Measurements from ENCODE around the gene OSM.
A peak's percentile ranks its signal among the peaks of the same experiment; 100 is the strongest.

Gene OSM

DNA sequence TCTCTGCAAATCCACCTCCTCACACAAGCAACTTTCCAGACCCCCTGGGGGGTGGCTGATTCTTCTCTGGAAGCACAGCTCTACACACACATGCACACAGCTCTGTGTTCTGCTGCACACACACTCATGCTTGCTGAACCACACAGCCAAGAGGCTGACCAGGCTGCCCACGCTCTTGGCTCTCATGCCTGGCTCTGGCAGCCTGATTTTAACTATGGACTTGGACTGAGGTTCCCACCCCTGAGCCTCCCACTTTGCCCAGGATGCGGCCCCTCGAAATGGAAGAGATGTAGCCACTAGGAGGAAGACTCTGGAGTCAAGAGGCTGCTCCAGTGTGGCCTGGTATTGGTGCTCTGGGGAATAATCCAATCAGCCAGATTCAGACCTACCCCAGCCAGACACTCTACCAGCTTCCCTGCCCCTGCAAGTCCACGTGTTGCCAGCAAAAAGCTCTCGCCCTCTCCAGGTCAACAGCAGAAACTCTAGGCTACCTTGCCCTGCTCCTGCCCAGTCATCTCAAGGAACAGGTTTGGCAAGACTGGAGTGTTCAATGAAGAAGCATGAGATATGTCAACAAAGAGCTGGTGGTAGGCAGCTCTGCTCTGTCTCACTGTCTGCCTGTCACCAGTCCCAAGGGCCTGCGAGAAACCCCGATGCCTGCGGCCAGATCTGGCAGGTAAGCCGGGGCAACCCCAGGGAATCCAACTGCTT lies 31.5 kb upstream of the OSM start:
- peak; percentile 85 for DNase-seq (ENCODE audit: low read depth, low spot score)

- DNase-seq (ENCODE audit: low read depth, low spot score) = no peak
These were observed 30.8 kb upstream of the OSM start for GRCh38 chr22:30297276-30297990.

- no peak for DNase-seq (ENCODE audit: low read depth, low spot score)
These were observed 30.2 kb upstream of the OSM start for GRCh38 chr22:30296833-30297232.

DNA sequence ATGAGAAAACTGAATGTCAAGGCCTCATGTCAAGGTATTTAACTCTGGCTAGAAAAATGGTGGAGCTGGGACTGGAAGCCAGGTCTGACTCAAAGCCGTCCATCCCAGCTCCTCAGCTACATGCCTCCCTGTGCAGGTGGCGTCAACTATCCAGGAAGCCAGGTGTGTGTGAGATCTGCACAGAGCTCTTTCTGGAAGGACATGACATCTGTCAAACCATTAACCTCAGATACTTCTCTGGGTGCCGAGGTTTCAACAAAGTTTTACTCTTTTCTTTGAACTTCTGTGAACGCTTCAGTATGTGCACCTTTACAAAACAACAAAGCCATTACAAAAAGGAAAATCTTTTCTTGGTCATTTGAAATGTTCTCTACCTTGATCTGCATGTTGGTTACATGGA lies 29.7 kb upstream of the OSM start:
- no peak for DNase-seq (ENCODE audit: low read depth, low spot score)

GRCh38 chr22:30295576-30295975 lies 28.9 kb upstream of the OSM start:
- DNase-seq (ENCODE audit: low read depth, low spot score) = no peak

GRCh38 chr22:30294830-30295229 lies 28.2 kb upstream of the OSM start:
- DNase-seq (ENCODE audit: low read depth, low spot score) = no peak

DNA sequence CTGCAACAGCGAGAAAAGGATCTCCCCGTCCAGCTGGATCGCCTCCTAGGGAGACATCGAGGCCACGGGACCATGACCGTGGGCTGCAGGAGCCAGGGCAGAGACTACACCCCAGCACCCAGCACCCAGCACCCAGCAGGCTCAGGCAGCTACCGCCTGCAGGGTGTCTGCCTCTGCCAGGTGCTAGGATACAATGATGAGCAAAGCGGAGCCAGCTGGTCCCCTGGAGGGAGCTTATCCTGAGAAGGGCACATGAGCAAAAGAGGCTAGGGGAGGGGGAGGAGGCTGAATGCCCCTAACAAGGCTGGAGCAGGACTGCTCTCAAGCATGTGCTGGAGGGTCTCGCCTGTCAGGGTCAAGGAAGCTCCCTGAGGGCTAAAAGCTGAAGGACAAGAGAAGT lies 27.4 kb upstream of the OSM start:
- no peak for DNase-seq (ENCODE audit: low read depth, low spot score)

GRCh38 chr22:30293026-30293425 lies 26.4 kb upstream of the OSM start:
- DNase-seq (ENCODE audit: low read depth, low spot score) = no peak

DNA sequence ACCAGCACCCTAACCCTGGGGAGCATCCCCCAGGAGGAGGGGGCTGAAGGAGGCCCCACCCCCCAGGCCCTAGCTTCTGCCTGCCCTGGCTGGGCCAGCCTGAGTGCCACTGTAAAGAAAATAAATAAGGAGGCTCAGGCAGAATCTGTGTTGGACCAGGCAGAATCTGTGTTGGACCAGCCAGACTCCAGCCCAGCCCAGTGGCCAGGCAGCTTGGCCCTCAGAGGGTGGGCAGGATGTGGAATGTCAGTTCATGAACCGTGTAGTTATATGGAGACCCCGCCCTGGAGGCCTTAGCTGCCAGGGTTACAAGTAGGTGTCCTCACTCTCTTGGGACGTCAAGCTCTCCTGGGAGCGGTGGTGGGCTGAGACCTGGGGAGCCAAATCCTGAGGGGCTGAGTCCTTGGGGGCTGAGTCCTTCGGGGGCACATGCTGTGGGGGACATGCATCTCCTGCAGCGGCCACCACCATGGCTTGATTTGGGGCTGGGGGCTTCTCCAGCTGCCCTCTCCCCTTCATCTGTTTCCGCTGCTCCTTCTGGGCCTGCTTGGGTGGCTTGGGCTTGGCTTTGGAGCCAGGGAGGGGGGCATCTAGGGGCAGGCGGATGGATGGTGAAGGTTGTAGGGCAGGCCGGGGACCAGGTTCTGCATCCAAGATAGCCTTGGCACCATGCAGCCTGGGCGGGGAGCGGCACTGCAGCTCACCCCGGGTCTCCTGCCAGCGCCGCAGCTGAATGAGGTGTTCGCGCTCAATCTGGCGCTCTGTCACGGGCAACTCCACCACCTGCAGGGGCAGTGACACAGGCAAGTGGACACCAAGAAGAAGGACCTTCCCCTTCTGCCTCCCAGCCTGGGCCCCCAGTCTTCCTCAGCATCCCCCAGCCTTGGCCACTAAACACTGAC lies 25.7 kb upstream of the OSM start:
- no peak for DNase-seq (ENCODE audit: low read depth, low spot score)

GRCh38 chr22:30291058-30291892 lies 24.6 kb upstream of the OSM start:
- peak; percentile 40 for DNase-seq (ENCODE audit: low read depth, low spot score)

DNA sequence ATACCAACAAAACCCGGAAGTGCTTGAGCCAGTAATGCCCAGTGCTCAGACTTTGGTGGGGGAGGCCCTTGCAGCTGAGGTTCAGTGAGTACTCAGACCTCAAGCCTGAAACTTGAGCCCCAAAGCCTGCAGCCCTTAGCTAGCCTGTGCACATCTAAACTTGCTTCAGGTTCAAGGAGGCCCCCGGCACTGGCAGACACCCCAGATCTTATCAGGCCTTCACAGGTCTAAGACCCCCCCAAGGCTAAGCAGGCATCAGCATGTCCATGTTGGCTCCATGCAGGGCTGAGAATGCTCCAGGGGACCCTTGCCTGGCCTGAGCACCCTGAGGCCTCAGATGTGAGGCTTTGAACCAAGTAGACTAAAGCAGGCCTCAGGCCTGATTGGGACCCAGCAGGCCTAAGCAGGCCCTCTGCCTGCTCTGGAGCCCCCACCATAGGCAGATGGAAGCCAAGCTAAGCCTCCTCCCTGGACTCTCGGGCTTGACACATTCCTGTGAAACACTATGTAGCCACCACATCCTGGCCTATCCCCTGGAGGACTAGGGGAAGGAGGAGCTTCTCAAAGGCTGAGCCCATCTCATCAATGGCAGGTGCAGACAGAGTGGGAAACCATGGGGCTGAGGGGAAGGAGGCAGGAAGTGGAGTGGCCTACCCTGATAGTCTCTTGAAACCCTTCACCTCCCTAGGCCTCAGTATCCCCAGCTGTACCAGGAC lies 23.8 kb upstream of the OSM start:
- peak; percentile 64 for DNase-seq (ENCODE audit: low read depth, low spot score)

DNA sequence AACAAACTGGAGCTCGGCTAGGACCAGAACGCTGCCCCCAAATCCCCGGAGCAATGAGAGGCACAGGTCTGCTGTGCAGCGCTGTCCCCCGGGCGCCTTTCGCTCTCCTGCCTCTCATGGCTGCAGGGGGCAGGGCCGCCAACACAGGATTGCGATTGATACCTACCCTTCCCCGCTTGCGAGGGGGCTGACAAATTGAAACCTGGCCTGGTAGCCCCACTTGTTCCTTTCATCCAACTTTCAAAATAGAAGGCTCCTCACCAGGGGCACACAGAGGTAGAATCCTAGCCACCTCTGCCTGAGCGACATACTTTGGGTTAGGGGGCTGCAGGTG lies 23.3 kb upstream of the OSM start:
- no peak for DNase-seq (ENCODE audit: low read depth, low spot score)

DNA sequence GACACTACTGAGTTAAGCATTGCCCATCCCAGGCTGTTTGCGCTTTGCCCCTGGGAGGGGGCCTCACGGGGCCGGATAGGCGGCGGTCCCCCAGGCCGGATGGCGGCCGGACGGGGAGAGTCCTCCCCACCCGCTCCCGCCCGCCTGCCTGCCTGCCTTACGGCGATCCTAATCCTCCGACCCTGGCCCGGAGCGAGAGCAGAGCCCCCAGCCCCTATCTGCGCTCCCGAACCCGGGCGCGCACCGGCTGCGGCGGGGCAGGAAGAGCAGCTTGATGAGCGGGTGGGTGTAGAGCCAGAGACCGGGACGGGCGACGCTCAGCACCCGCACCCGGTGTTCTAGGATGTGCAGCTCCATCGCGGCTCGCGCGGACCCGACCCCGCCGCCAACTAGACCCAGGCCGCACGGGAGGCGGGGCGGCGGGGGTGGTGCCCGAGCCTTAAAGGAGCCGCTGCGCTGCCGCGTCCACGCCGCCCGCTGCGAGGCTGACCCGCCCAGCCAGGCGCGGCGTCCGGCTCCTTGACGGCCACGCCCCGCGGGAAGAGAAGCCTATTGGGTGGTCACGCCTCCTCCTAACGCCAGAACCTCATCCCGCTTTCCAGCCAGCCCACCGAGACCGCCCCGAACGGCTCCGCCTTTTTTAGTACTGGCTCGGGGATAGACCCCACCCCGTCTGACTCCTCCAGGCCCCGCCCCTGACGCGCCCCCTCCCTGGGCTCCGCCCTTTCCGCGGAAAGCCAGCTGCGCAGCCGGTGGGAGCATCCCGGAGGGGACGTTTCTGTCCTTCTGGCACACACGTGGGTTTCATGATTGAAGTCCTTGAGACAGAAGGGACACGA lies 22.7 kb upstream of the OSM start, which contains the start of gene CASTOR1:
Gene CASTOR1, minus strand, starts transcription at position 365 of the 839 bp plus-strand sequence. Its CDS starts 8 bp downstream, at position 357.
- peak; percentile 99 for DNase-seq (ENCODE audit: low read depth, low spot score)

GRCh38 chr22:30288419-30289140 lies 21.9 kb upstream of the OSM start:
- DNase-seq (ENCODE audit: low read depth, low spot score) = no peak

DNA sequence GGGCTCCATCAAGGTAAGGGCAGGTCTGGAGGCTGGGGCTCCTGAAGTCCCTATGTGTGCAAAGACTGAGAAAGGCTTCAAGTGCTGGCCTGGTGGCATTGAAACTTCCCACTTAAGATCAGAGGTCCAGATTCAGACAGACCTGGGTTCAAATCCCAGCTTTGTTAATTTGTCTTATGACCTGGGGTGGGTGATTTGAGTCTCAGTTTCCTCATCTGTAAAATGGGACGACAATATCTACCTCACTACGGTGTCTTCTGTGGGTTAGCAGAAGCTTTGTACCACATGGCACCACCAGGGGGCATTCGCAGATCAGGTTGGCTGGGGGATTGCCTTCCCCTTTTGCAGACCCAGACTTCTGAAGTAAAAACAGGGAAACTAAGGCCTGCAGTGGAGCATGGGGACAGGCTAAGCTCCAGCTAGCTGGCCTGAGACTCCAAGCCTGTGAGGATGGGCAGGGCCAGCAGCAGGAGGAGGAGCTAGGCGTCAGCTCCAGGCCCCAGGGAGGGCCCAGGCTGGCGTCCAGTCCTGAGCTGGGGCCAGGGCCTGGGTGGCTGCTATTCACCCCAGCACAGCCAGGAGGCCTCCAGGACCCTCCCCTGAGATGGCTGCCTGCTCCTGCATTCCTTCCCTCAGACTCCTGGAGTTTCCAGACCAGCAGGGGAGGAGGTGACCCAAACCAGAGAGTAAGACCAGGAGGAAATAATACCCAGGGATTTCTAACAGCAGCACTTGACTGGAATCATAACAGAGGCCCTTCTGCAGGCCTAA lies 21.2 kb upstream of the OSM start:
- peak; percentile 98 for DNase-seq (ENCODE audit: low read depth, low spot score)

GRCh38 chr22:30286813-30287647 lies 20.4 kb upstream of the OSM start:
- DNase-seq (ENCODE audit: low read depth, low spot score) = peak; percentile 91

DNA sequence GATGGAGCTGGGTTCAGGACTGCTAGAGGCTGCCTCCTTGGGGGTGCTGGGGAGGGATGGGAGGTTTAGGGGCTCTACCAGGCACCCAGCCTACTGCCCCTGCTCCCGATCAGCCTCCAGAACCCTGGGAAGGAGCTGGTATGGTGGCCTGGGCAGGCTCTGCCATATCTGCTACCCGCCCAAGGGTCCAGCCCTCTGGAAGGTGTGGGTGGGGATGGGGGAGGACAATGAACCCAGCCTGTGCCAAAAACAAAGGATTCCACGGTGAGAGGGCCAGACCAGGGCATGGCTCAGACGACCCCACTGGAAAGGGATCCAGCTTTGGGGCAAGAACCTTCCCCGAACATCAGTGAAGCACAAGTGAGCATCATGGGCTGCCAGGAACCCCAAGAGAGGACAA lies 19.7 kb upstream of the OSM start:
- no peak for DNase-seq (ENCODE audit: low read depth, low spot score)

- DNase-seq (ENCODE audit: low read depth, low spot score) = no peak
These were observed 19.2 kb upstream of the OSM start for GRCh38 chr22:30285846-30286200.
